Measurements from ENCODE around the gene HMGA1.

The HMGA1 gene

GRCh38 chr6:34236443-34237315 is at the start of gene HMGA1:
Gene HMGA1 (plus strand): TSS chr6:34236873. CDS start chr6:34240781, 3,908 bp downstream.
- in situ Hi-C loops (cut with HindIII; ENCODE audit: low pct_ligation_motif_present, low sequenced_read_pairs) = no loop called here
- Histone ChIP-seq H3K27ac (peak within 1 kb of the TSS; percentile 76), H3K36me3 (replicated peaks) (peaks cover 11% of the 10 kb centered on the region)

GRCh38 chr6:34189806-34190503 is 46.7 kb upstream of the HMGA1 start:
- in situ Hi-C loops (cut with HindIII; ENCODE audit: low pct_ligation_motif_present, low sequenced_read_pairs) = no loop called here
- TF ChIP-seq CTCF (IDR thresholded peaks at IDR 0.05; ENCODE audit: low read depth, low read length, missing control alignments) = no peak
- no peak for DNase-seq
- Histone ChIP-seq H3K27me3 (replicated peaks) (no peaks in the 10 kb centered on the region), H3K27ac (no peak overlapping the region), H3K4me3 (ENCODE audit: low read depth, low read length) (no peak overlapping the region), H3K36me3 (replicated peaks) (no peaks in the 10 kb centered on the region)

More at GRCh38 chr6:34236443-34237315, at the start of gene HMGA1:
- TF ChIP-seq CTCF (IDR thresholded peaks at IDR 0.05; ENCODE audit: low read depth, low read length, missing control alignments) = no peak
- peak within 1 kb of the TSS; percentile 82 for H3K4me3 ChIP-seq (ENCODE audit: low read depth, low read length)
- no peaks in the 10 kb centered on the region for H3K27me3 ChIP-seq (replicated peaks)
- DNase-seq = peak; percentile 68

- Histone ChIP-seq H3K27me3 (replicated peaks) (no peaks in the 10 kb centered on the region), H3K36me3 (replicated peaks) (no peaks in the 10 kb centered on the region), H3K4me3 (ENCODE audit: low read depth, low read length) (no peak overlapping the region), H3K27ac (no peak overlapping the region)
- no peak for DNase-seq
- in situ Hi-C loops (cut with HindIII; ENCODE audit: low pct_ligation_motif_present, low sequenced_read_pairs) = no loop called here
- no peak for TF ChIP-seq CTCF (IDR thresholded peaks at IDR 0.05; ENCODE audit: low read depth, low read length, missing control alignments)
Measured at GRCh38 chr6:34190504-34191122, 46.1 kb upstream of the HMGA1 start.

GRCh38 chr6:34194772-34195171 is 41.9 kb upstream of the HMGA1 start:
- H3K36me3 ChIP-seq (replicated peaks) = no peaks in the 10 kb centered on the region
- no peak for DNase-seq
- TF ChIP-seq CTCF (IDR thresholded peaks at IDR 0.05; ENCODE audit: low read depth, low read length, missing control alignments) = peak; percentile 33
- no peaks in the 10 kb centered on the region for H3K27me3 ChIP-seq (replicated peaks)
- in situ Hi-C loops (cut with HindIII; ENCODE audit: low pct_ligation_motif_present, low sequenced_read_pairs) = no loop called here
- H3K4me3 ChIP-seq (ENCODE audit: low read depth, low read length) = no peak overlapping the region
- H3K27ac ChIP-seq = no peak overlapping the region

GRCh38 chr6:34195726-34196115 is 41.0 kb upstream of the HMGA1 start:
- Histone ChIP-seq H3K27me3 (replicated peaks) (no peaks in the 10 kb centered on the region), H3K4me3 (ENCODE audit: low read depth, low read length) (peak overlapping the region; percentile 27), H3K36me3 (replicated peaks) (no peaks in the 10 kb centered on the region), H3K27ac (no peak overlapping the region)
- in situ Hi-C loops (cut with HindIII; ENCODE audit: low pct_ligation_motif_present, low sequenced_read_pairs) = no loop called here
- DNase-seq = no peak
- no peak for TF ChIP-seq CTCF (IDR thresholded peaks at IDR 0.05; ENCODE audit: low read depth, low read length, missing control alignments)
